H9 (cell line): Measurements from ENCODE around the gene SYT17. TPM values are rescaled to one million over a fixed set of nuclear protein-coding genes. Genes with fewer than 3 reads are reported as not detected.

Experiments
- DNase-seq: peaks from one replicate; pipeline ENCODE4 v3.0.0-alpha.2; 2017
- H2AFZ ChIP-seq: one replicate; pipeline ENCODE4 v1.6.1; 2013; ENCODE audit warnings: mild to moderate bottlenecking, low read length, control low read depth, moderate library complexity
- H2AK5ac ChIP-seq: 2 replicates; pipeline ENCODE4 v1.6.1; 2013; ENCODE audit warnings: low read length, control low read depth, mixed read lengths; ENCODE audit not compliant: insufficient read length
- H2BK120ac ChIP-seq: one replicate; pipeline ENCODE4 v1.6.1; 2013; ENCODE audit warnings: low read depth, mild to moderate bottlenecking, low read length, control low read depth, inconsistent platforms; ENCODE audit not compliant: poor library complexity, severe bottlenecking
- H2BK12ac ChIP-seq: 2 replicates; pipeline ENCODE4 v1.6.1; 2013; ENCODE audit warnings: low read length, control low read depth, mixed read lengths, low read depth; ENCODE audit not compliant: insufficient read length
- H2BK15ac ChIP-seq: 2 replicates; pipeline ENCODE4 v1.6.1; 2013; ENCODE audit warnings: low read depth, low read length, control low read depth
- H2BK20ac ChIP-seq: one replicate; pipeline ENCODE4 v1.6.1; 2013; ENCODE audit warnings: low read depth, mild to moderate bottlenecking, low read length, control low read depth, inconsistent platforms; ENCODE audit not compliant: poor library complexity, severe bottlenecking
- H2BK5ac ChIP-seq: 2 replicates; pipeline ENCODE4 v1.6.1; 2013; ENCODE audit warnings: low read length, control low read depth, mixed read lengths; ENCODE audit not compliant: insufficient read length
- H3K14ac ChIP-seq: 2 replicates; pipeline ENCODE4 v1.6.1; 2013; ENCODE audit warnings: low read length, control low read depth; ENCODE audit not compliant: insufficient read depth
- H3K18ac ChIP-seq: 2 replicates; pipeline ENCODE4 v1.6.1; 2013; ENCODE audit warnings: low read depth, mild to moderate bottlenecking, mixed read lengths, low read length, control low read depth; ENCODE audit not compliant: insufficient read length
- H3K23ac ChIP-seq: 2 replicates; pipeline ENCODE4 v1.6.1; 2013; ENCODE audit warnings: low read length, control low read depth, mixed read lengths, low read depth; ENCODE audit not compliant: insufficient read length
- H3K23me2 ChIP-seq: 2 replicates; pipeline ENCODE4 v1.6.1; 2013; ENCODE audit warnings: low read depth, mild to moderate bottlenecking, mixed read lengths, low read length, control low read depth; ENCODE audit not compliant: insufficient read length, poor library complexity, severe bottlenecking
- H3K27ac ChIP-seq: 2 replicates; pipeline ENCODE4 v1.5.1; 2013; ENCODE audit warnings: low read length, control low read depth, mixed read lengths, low read depth; ENCODE audit not compliant: insufficient read length
- H3K27me3 ChIP-seq: 2 replicates; pipeline ENCODE4 v1.6.1; 2013; ENCODE audit warnings: low read length, control low read depth, inconsistent platforms; ENCODE audit not compliant: insufficient read depth
- H3K4ac ChIP-seq: 2 replicates; pipeline ENCODE4 v1.6.1; 2013; ENCODE audit warnings: low read depth, mild to moderate bottlenecking, control low read depth, inconsistent platforms, low read length, moderate library complexity
- H3K4me1 ChIP-seq: 2 replicates; pipeline ENCODE4 v1.6.1; 2013; ENCODE audit warnings: low read length, control low read depth, inconsistent platforms; ENCODE audit not compliant: insufficient read depth
- H3K4me2 ChIP-seq: 2 replicates; pipeline ENCODE4 v1.6.1; 2013; ENCODE audit warnings: low read length, control low read depth, mixed read lengths; ENCODE audit not compliant: insufficient read length, insufficient read depth
- H3K56ac ChIP-seq: 2 replicates; pipeline ENCODE4 v1.6.1; 2013; ENCODE audit warnings: low read depth, mild to moderate bottlenecking, mixed read lengths, low read length, control low read depth; ENCODE audit not compliant: insufficient read length
- H3K79me1 ChIP-seq: 2 replicates; pipeline ENCODE4 v1.6.1; 2013; ENCODE audit warnings: low read depth, mild to moderate bottlenecking, moderate library complexity, low read length, control low read depth, inconsistent platforms; ENCODE audit not compliant: insufficient read depth, poor library complexity, severe bottlenecking
- H3K79me2 ChIP-seq: 2 replicates; pipeline ENCODE4 v1.6.1; 2013; ENCODE audit warnings: low read length, control low read depth, inconsistent platforms; ENCODE audit not compliant: insufficient read depth
- H3K9ac ChIP-seq: 2 replicates; pipeline ENCODE4 v1.6.1; 2013; ENCODE audit warnings: low read length, control low read depth, mixed read lengths; ENCODE audit not compliant: insufficient read length; ENCODE audit errors: extremely low read depth
- H3K9me3 ChIP-seq: one replicate; pipeline ENCODE4 v1.6.1; 2013; ENCODE audit warnings: low read depth, low read length, inconsistent platforms; ENCODE audit not compliant: control insufficient read depth
- H3T11ph ChIP-seq: one replicate; pipeline ENCODE4 v1.6.1; 2013; ENCODE audit warnings: mild to moderate bottlenecking, low read length, control low read depth, inconsistent platforms
- H4K20me1 ChIP-seq: one replicate; pipeline ENCODE4 v1.6.1; 2013; ENCODE audit not compliant: control insufficient read depth, insufficient read length, insufficient read depth
- H4K5ac ChIP-seq: 2 replicates; pipeline ENCODE4 v1.6.1; 2013; ENCODE audit warnings: low read depth, mild to moderate bottlenecking, mixed read lengths, low read length, control low read depth; ENCODE audit not compliant: insufficient read length
- H4K8ac ChIP-seq: replicated peaks from 2 replicates; pipeline ENCODE4 v1.6.1; 2013; ENCODE audit warnings: low read length, control low read depth, mixed read lengths, low read depth; ENCODE audit not compliant: insufficient read length
- H4K91ac ChIP-seq: 2 replicates; pipeline ENCODE4 v1.6.1; 2013; ENCODE audit warnings: low read depth, mild to moderate bottlenecking, moderate library complexity, mixed read lengths, low read length, control low read depth; ENCODE audit not compliant: insufficient read length
- H3K27ac Mint-ChIP-seq, 3 experiments: 2 replicates in 2 of 3; 3 replicates in 1 of 3; pipeline ENCODE4 v1.8.0; 2020 to 2021; ENCODE audit warnings: mixed read lengths in 3 of 3, mild to moderate bottlenecking in 1 of 3, moderate library complexity in 1 of 3
- H3K27me3 Mint-ChIP-seq: 2 replicates; pipeline ENCODE4 v1.8.0; 2021; ENCODE audit warnings: low read depth, mild to moderate bottlenecking, moderate library complexity, mixed read lengths
- H3K36me3 Mint-ChIP-seq, 3 experiments: 2 replicates in 2 of 3; 3 replicates in 1 of 3; pipeline ENCODE4 v1.8.0; 2020 to 2021; ENCODE audit warnings: low read depth in 3 of 3, mixed read lengths in 3 of 3; ENCODE audit not compliant: insufficient read depth in 1 of 3
- H3K4me1 Mint-ChIP-seq, 2 experiments: 2 replicates each; pipeline ENCODE4 v1.8.0; 2020; ENCODE audit warnings: mixed read lengths in 2 of 2
- H3K4me3 Mint-ChIP-seq, 2 experiments: 2 replicates in 1 of 2; 3 replicates in 1 of 2; pipeline ENCODE4 v1.8.0; 2020 to 2021; ENCODE audit warnings: mild to moderate bottlenecking in 2 of 2, mixed read lengths in 2 of 2, moderate library complexity in 1 of 2
- H3K9me3 Mint-ChIP-seq, 2 experiments: 2 replicates in 1 of 2; 3 replicates in 1 of 2; pipeline ENCODE4 v1.8.0; 2020; ENCODE audit warnings: mild to moderate bottlenecking in 2 of 2, mixed read lengths in 2 of 2, moderate library complexity in 1 of 2
- WGBS: extraction: QIAGEN DNeasy Blood & Tissue Kit; methylation state at CpG from one replicate; pipeline ENCODE4 v1.1.7; 2013; ENCODE audit warnings: missing lambda C conversion rate, low lambda C conversion rate, mixed read lengths; ENCODE audit not compliant: insufficient read length; ENCODE audit errors: extremely low coverage; 5-methylcytosine and 5-hydroxymethylcytosine counted together
- total RNA-seq: library from RNA; stranded (reverse); gene quantifications from 2 replicates; pipeline ENCODE4 v1.2.1, GENCODE V29; 2021
- TF ChIP-seq, protein P1 (sequence below): fragments of 200-600 bp; sonication (generic); conservative IDR thresholded peaks from 3 replicates; pipeline ENCODE4 v1.8.0; 2021; ENCODE audit warnings: antibody characterized with exemption, mild to moderate bottlenecking

The SYT17 gene
- total RNA-seq, 1 experiment from 2014 or later = 3.0 TPM

DNA sequence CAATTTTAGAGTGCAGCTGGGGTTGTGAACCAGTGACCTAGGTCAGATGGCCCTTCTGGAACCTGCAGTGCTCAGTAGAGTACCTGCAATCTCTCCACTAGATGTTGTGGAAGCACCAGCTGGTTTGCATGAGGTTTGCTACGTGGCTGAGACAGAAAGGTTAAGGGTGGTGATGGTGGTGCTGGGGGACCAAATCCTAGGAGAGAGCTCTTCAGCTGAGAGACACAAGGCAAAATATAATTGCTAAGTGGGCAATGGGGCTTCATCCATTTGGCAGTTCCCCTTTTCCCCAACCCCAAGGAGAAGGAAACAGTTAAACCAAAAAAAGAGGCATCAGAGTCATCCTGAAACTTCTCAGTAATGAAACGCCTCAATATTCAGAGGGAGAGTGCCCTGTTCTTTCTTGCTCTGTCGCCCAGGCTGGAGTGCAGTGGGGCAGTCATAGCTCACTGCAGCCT lies 40.3 kb upstream of the SYT17 start:
- no peak overlapping the region for H3K4me3 Mint-ChIP-seq
- no peaks in the 10 kb centered on the region for H3K4me1 ChIP-seq
- no CpG with 5 or more reads among the region's 3 CpGs for WGBS
- no peak overlapping the region for H2BK12ac ChIP-seq
- H3K79me1 ChIP-seq = no peaks in the 10 kb centered on the region
- no peak overlapping the region for H2AFZ ChIP-seq
- TF ChIP-seq, protein P1, sequence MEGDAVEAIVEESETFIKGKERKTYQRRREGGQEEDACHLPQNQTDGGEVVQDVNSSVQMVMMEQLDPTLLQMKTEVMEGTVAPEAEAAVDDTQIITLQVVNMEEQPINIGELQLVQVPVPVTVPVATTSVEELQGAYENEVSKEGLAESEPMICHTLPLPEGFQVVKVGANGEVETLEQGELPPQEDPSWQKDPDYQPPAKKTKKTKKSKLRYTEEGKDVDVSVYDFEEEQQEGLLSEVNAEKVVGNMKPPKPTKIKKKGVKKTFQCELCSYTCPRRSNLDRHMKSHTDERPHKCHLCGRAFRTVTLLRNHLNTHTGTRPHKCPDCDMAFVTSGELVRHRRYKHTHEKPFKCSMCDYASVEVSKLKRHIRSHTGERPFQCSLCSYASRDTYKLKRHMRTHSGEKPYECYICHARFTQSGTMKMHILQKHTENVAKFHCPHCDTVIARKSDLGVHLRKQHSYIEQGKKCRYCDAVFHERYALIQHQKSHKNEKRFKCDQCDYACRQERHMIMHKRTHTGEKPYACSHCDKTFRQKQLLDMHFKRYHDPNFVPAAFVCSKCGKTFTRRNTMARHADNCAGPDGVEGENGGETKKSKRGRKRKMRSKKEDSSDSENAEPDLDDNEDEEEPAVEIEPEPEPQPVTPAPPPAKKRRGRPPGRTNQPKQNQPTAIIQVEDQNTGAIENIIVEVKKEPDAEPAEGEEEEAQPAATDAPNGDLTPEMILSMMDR = no peak
- no peak overlapping the region for H4K91ac ChIP-seq
- no peak overlapping the region for H3K14ac ChIP-seq
- H3K56ac ChIP-seq = no peak overlapping the region
- peaks cover 7% of the 10 kb centered on the region for H3K9me3 ChIP-seq
- no peaks in the 10 kb centered on the region for H3K27me3 ChIP-seq
- no peak overlapping the region for H3K27ac Mint-ChIP-seq
- H3K4ac ChIP-seq = no peak overlapping the region
- DNase-seq = no peak
- H4K8ac ChIP-seq = no peak overlapping the region
- H3K4me2 ChIP-seq = no peak overlapping the region
- no peak overlapping the region for H3K27ac ChIP-seq
- H4K5ac ChIP-seq = no peak overlapping the region
- H3K27me3 Mint-ChIP-seq = peaks cover 3% of the 10 kb centered on the region; the same call in 1 of the 2 replicates
- no peak overlapping the region for H2AK5ac ChIP-seq
- no peak overlapping the region for H2BK120ac ChIP-seq
- H2BK20ac ChIP-seq = no peak overlapping the region
- peaks cover 7% of the 10 kb centered on the region in 2 experiments; a peak in 3 of 5 replicates for H3K9me3 Mint-ChIP-seq
- no peaks in the 10 kb centered on the region for H3K79me2 ChIP-seq
- no peaks in the 10 kb centered on the region for H4K20me1 ChIP-seq
- H3T11ph ChIP-seq = no peak overlapping the region
- peaks cover 3% of the 10 kb centered on the region for H3K23me2 ChIP-seq
- no peak overlapping the region for H3K9ac ChIP-seq
- no peak overlapping the region for H3K23ac ChIP-seq
- H2BK5ac ChIP-seq = no peak overlapping the region
- H3K4me1 Mint-ChIP-seq = peaks cover 15 to 17% of the 10 kb centered on the region in 2 experiments
- no peaks in the 10 kb centered on the region for H3K36me3 Mint-ChIP-seq
- H3K18ac ChIP-seq = no peak overlapping the region
- no peak overlapping the region for H2BK15ac ChIP-seq
